ENCODE results near the gene MRPL57. TPM values are rescaled to one million over a fixed set of nuclear protein-coding genes. Genes with fewer than 3 reads are reported as not detected.
"Not testable (repeated sequence)": the region's sequence is repeated elsewhere in the genome, so short reads cannot be mapped to it uniquely, and the experiment has no call there.

Gene MRPL57
- total RNA-seq (2014; rRNA removed; shearing (Covaris generic)) = 40.6 and 44.4 TPM in 2 replicates

DNA sequence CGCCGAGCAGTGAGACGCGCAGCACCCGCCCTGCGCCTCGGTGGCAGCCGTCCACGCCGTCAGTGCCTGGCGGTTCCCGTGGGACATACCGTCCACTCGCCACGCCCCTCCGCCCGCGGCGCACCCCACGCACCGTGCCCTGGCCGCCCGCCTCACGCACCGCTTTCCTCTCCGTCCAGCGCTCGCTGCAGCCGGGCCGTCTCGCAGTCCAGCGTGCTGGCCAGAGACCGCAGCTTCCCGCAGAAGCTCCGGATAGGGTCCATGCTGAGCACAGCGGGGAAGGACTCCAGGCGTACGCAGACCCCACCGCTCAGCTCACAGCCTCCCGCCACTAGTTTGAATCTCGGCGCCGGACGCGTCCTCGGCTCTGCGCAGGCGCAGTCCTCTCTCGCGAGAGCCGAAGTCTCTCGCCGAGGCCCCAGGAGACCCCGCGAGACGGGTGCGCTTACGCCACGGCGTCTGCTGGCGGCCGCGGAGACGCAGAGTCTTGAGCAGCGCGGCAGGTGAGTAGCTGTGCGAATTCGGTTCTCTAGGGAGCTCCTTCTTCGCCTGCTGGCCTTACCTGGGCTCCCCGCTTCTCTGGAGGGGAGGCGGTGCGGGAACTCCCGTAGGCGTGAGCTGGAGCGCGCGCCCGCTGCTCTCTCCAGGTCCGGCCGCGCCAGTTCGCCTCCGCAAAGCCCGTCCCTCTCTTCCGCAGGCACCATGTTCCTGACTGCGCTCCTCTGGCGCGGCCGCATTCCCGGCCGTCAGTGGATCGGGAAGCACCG lies at the start of gene MRPL57, which contains the start of gene SKA3:
TSS of gene MRPL57 (plus strand) at position 444 of the 767 bp plus-strand sequence. CDS start at position 703, 259 bp downstream.
TSS of gene SKA3 (minus strand) at position 338 of the 767 bp plus-strand sequence. CDS start at position 263, 75 bp downstream.
- DNase-seq (ENCODE audit: low read depth) = peak; percentile 90

DNA sequence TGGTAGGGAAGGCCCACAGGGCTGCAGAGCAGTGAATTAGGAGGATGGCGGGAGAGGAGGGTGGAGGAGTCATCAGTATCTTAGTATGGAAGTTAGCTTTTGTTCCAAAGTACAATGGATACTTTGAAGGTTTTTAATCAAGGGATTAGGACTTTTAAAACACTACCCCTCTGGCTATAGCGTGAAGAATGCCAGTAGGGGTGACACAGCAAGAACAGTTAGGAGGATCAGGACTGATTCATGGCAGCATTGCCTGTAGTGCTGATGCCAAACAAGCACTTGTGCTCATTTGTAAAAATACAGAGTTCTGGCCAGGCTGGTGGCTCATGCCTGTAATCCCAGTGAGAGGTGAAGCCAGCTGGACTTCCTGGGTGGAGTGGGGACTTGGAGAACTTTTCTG lies 46.3 kb upstream of the MRPL57 start:
- peak; percentile 64 for DNase-seq (ENCODE audit: low read depth)

DNA sequence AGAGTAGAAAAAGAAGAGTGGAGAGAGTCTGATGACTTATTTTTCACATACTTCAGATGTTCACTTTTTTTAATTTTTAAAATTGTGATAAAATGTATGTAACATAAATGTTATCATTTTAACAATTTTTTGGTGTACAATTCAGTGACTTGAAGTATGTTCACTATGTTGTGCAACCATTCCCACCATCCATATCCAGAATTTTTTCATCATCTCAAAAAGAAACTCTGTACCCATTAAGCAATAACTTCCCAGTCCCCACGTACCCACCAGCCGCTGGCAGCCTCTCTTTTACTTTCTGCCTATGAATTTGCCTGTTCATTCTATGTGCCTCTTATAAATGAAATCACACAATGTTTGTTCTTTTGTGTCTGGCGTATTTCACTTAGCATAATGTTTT lies 43.4 kb upstream of the MRPL57 start:
- no peak for DNase-seq (ENCODE audit: low read depth)

DNA sequence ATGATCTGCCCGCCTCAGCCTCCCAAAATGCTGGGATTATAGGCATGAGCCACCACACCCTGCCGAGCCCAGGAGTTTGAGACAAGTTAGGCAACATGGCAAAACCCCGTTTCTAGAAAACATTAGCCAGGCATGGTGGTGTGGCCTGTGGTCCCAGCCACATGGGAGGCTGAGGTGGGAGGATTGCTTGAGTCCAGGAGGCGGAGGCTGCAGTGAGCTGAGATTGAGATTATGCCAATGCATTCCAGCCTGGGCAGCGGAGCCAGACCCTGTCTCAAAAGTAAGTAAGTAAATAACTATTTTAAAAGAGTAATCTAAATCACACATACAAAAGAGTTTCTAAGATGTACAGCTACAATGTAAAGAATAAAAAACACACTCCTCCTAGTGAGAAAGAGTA lies 42.0 kb upstream of the MRPL57 start:
- no peak for DNase-seq (ENCODE audit: low read depth)

DNA sequence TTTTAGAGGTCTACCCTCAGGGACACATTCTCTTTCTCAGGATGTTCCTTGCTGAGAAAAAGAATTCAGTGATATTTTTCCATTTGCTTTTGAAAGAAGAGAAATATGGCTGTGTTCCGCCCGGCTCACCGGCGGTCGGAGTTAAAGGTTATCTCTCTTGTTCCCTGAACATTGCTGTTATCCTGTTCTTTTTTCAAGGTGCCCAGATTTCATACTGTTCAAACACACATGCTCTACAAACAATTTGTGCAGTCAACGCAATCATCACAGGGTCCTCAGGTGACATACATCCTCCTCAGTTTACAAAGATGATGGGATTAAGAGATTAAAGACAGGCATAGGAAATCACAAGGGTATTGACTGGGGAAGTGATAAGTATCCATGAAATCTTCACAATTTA lies 40.6 kb upstream of the MRPL57 start:
- DNase-seq (ENCODE audit: low read depth) = not testable (repeated sequence)

DNA sequence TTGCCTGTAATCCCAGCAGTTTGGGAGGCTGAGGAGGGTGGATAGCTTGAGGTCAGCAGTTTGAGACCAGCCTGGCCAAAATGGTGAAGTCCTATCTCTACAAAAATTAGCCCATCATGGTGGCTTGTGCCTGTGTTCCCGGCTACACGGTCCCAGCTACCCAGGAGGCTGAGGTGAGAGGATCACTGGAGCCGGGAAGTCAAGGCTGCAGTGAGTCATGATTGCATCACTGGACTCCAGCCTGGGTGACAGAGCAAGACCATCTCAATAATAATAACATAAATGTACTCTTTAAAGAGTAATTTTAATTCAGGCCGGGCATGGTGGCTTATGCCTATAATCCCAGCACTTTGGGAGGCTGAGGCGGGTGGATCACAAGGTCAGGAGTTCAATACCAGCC lies 38.8 kb upstream of the MRPL57 start:
- peak; percentile 73 for DNase-seq (ENCODE audit: low read depth)

DNA sequence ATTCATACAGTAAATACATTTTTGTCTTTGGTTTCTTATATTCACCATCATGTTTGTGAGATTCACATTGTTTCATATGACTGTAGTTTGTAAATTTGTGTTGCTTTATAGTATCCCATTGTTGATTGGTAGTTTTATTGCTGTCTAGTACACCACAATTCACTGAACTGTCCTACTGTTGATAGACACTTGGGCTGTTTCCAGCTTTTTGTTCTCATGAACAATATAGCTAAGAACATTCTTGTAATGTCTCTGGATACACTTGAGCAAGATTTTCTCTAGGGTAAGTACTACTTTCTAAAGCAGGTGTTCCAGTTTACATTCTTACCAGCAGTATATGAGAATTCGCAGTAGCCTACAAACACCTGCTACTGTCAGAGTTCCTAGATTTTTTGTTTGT lies 37.9 kb upstream of the MRPL57 start:
- peak; percentile 23 for DNase-seq (ENCODE audit: low read depth)

DNA sequence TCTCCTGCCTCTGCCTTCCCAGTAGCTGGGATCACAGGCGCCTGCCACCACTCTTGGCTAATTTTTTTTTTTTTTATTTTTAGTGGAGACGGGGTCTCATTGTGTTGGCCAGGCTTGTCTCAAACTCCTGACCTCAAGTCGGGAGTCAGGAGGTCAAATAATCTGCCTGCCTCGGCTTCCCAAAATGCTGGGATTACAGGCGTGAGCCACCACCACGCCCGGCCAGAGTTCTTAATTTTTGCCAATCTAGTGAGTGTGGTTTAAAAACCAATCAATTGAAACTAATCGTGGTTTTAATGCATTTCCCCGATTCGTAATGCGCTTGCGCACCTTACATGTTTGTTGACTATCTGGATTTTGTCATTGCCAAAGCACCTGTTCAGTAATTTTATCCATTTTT lies 37.1 kb upstream of the MRPL57 start:
- no peak for DNase-seq (ENCODE audit: low read depth)

DNA sequence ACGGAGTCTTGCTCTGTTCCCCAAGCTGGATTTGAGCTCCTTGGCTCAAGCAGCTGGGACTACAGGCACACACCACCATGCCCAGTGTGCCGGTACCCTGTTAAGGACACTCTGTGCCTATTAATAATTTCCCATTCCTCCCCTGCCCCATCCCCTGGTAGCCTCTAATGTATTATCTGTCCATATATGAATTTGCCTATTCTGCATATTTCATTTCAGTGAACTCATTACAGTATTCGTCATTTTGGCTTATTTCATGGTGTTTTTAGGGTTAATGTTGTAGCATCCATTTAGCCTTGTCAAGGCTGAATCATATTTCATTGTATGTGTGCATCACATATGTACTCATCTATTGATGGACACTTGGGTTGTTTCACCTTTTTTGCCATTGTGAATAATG lies 33.7 kb upstream of the MRPL57 start:
- DNase-seq (ENCODE audit: low read depth) = no peak

DNA sequence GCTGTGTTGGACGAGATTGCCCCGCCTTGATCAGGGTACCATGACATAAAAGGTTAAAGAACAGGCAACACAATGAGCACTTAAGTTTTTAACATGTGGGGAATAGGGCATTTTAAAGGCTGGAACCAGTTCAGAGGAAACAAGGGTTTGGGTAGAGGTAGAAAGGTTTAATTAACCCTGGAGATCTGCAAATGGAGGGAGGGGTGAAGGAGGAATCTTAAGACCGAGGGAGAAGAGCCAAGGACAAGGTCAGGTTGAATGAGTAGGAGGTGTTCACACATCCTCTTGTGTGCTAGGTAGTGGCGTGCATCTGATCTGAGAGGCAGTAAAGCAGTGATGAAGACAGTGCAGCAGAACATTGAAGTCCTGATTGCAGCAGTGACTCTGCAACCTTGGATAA lies 28.6 kb upstream of the MRPL57 start:
- DNase-seq (ENCODE audit: low read depth) = no peak

DNA sequence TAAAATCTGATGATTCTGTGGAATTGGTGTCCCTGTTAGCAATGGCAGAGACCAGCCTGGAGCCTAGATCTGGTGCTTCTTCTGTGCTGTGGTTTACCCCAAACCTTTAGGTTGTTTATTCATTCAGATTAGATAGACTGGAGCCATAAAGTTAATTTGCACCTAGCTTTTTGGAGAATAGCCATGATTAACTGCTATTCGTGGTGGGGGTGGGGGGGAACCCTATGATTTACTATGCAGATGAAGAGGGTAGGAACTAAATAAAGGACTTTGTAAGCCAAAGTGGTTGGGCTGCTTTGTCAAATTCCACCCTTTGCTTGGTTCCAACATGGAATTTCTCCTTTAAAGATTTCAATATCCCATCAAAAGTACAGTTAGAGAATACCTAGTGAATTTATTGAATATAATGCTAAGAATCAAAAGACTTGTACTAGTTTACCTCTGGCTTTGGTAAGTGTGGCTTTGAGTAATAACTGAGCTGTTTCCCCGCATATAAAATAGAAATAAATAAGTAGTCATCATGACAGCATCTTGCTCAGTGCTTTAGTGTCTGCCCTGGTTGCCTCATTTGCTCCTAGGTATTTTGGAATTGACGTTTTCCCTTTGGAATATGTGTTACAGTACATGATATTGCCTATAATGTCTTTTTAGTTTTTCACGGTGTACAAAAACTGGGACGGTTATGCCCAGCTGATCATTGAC lies 27.8 kb upstream of the MRPL57 start:
- no peak for DNase-seq (ENCODE audit: low read depth)

DNA sequence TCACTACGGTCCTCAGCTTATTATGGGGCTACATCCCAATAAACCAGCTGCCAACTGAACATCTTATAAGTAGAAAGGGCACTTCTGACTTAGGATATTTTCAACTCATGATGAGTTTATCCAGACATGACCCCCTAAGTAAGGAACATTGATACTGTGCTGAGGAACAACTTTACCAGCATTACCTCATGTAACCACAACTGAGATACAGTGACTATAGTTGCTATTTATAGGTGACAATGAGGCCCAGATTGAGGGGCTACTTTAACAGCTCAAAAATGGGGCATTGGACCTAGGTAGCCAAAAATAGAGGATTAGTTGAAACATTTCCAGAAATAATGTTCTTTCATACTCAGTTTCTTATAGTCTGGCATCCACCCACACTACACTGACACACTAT lies 26.9 kb upstream of the MRPL57 start:
- no peak for DNase-seq (ENCODE audit: low read depth)

DNA sequence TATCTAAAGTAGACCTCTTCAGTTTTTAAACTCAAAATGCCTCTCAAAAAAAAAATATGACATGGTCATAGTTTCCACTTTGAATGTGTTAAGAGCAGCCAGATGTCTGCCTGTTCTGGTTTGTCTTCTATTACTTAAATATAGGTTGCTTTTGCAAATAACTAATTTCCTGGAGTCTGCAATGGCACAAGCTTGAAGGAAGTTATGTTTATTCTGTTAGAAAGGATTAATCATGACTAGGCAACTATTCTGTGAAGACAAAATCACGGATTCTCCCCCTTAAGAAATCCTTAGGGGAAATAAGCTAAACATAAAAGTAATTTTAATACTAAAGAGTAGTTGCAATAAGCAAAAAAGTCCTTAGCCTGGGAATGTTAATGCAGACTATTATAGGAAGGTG lies 26.4 kb upstream of the MRPL57 start:
- DNase-seq (ENCODE audit: low read depth) = no peak

DNA sequence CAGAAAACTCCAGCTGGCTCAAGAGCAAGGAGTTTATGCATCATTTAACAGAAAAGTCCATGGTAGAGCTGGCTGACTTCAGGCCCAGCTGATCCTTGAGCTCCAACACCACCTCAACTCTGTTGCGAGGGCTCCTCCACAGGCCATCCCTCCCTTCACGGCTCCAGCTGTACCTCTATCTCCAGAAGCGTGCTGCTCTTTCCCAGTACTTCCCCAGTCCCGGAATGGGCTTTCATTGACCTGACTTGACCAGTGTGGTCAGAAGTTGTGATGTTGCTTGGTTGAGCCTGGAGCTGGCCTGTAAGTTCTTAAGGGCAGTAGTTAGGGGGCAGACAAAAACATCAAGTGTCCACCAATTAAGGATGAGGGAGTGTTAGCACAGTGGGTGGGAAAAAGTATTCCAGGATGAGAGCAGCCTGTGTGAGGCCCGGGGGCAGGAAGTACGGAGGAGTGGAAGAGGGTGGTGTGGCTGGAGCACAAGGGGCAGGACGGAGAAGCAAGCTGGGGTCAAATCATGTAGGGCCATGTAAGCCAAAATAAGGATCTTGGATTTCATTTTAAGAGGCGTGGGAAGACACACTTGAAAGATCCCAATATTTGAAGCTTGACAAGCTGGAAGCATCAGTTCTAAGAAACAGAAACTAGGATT lies 24.1 kb upstream of the MRPL57 start:
- DNase-seq (ENCODE audit: low read depth) = no peak

DNA sequence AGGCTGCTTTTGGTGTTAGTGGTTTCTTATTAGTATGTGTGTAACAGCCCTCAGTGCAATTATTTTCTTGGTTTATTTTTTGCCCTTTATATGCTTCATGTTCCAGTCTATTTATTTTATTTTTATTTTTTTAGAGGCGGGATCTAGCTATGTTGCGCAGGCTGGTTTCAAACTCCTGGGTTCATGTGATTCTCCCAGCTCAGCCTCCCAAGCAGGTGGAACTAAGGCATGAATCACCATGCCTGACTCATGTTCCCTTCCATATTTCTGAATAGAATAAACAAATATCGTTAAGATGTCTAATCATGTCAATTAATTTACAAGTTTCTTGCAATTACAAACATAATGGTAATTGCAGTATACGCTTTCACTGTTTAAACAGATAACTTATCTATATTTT lies 11.8 kb upstream of the MRPL57 start:
- DNase-seq (ENCODE audit: low read depth) = peak; percentile 40

DNA sequence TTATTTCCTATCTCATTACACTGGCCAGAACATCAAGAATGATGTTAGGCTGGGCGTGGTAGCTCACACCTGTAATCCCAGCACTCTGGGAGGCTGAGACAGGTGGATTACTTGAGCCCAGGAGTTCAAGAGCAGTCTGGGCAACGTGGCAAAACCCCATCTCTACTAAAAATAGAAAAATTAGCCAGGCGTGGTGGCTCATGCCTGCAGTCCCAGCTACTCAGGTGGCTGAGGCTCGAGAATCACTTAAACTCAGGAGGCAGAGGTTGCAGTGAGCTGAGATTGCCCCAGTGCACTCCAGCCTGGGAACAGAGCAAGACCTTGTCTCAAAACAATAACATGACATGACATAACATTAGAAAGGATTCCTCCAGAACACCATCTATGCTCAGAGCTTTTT lies 10.9 kb upstream of the MRPL57 start:
- DNase-seq (ENCODE audit: low read depth) = not testable (repeated sequence)

DNA sequence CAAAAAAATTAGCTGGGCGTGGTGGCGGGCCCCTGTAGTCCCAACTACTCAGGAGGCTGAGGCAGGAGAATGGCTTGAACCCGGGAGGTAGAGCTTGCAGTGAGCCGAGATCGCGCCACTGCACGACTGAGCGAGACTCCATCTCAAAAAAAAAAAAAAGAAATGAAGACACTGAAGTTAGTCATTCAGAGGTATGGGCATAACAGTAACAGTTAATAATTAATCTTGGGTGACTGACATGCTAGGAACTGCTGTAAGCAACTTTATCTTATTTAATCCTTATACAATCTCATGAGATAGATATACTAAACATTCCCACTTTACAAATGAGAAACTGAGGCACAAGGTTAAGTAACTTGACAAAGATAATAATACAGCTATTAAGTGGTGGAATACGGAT lies 5.0 kb upstream of the MRPL57 start:
- DNase-seq (ENCODE audit: low read depth) = no peak

DNA sequence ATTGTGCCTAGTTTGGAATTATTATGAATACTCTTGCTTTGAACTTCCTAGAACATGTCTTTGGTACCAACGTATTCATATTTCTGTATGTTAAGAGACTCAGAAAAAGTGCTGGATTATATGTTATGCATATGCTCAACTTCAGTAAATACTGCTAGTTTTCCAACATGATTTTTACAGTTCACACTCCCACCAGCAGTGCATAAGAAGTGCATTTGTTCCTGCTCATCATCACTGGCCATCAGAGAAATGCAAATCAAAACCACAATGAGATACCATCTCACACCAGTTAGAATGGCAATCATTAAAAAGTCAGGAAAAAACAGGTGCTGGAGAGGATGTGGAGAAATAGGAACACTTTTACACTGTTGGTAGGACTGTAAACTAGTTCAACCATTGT lies 2.7 kb upstream of the MRPL57 start:
- not testable (repeated sequence) for DNase-seq (ENCODE audit: low read depth)

DNA sequence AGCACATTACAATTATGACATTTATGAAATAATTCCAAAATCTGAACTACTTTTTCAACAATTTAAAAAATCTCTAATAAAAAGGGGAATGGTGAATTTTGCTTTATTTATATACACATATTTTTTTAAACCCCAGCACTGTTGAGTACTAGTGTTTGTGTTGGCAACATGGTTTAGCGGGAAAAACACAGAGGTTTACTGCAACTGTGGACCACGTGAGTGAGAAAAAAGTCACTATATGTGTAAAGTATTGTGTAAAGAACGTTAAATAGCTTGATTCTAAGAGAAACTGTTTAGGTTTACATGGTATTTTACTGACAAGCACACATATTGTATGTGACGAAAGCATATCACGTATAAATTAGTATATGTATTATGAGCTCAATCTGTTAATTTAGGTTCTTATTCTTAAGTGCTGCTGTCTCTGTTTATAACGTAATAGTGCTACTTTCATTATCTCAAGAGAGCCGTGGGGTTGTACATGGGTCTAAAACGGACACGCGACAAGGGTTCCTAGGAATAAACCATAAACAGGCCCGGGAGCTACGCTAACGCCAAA lies 723 bp upstream of the MRPL57 start:
- DNase-seq (ENCODE audit: low read depth) = peak; percentile 54

DNA sequence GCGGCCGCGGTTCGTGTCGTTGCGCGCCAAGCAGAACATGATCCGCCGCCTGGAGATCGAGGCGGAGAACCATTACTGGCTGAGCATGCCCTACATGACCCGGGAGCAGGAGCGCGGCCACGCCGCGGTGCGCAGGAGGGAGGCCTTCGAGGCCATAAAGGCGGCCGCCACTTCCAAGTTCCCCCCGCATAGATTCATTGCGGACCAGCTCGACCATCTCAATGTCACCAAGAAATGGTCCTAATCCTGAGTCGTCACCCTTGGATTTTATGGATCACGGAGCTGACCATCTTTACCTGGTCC lies 475 bp downstream of the MRPL57 start:
- no peak for DNase-seq (ENCODE audit: low read depth)

DNA sequence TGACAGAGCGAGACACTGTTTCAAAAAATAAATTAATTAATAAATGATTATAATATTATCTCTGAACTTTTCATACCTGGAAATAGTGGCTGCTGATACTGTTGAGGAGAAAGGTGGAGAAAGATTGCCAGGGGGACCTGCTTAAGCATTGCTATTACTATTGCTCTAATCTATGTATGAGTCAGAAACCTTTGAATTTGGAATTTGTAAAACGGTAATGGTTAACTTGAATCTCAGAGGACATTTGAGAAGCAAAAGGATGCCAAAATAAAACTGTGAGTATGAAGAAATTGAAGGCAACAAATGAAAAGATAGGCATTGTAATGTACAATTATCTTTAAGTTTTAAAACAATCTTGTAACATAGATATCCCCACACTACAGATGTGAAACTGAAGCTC lies 5.2 kb downstream of the MRPL57 start:
- DNase-seq (ENCODE audit: low read depth) = no peak

DNA sequence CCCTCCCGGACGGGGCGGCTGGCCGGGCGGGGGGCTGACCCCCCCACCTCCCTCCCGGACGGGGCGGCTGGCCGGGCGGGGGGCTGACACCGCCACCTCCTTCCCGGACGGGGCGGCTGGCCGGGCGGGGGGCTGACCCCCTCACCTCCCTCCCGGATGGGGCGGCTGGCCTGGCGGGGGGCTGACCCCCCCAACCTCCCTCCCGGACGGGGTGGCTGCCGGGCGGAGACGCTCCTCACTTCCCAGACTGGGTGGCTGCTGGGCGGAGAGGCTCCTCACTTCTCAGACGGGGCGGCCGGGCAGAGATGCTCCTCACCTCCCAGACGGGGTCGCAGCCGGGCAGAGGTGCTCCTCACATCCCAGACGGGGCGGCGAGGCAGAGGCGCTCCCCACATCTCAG lies 10.0 kb downstream of the MRPL57 start:
- DNase-seq (ENCODE audit: low read depth) = not testable (repeated sequence)

DNA sequence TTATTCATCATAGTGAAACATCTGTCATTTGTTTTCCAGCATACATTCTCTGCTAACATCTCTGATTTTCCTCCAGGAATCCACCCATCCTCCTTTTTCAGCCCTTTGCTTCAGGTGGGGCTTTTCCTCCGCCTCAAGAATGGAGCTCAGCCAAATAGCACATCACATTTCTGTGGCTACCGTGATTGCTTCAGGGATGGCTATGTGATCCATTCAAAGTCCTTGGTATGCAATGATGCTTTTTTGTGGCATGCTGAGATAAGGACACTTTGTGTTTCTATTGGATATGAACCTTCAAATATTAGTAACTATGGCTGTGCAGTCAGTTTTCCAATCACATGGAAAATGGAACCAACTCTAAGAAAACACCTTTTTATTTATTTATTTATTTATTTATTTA lies 18.3 kb downstream of the MRPL57 start:
- peak; percentile 35 for DNase-seq (ENCODE audit: low read depth)
